ENCODE measurements around the gene FBXL13. TPM values are rescaled to one million over a fixed set of nuclear protein-coding genes. Genes with fewer than 3 reads are reported as not detected.

Gene FBXL13
- 1.1 and 7.0 TPM in 2 replicates for total RNA-seq

GRCh38 chr7:103074519-103075336, at the start of gene FBXL13, which contains the start of gene ARMC10:
Gene FBXL13, minus strand, starts transcription at chr7:103074796.
Gene ARMC10, plus strand, starts transcription at chr7:103075140. Its CDS starts 133 bp downstream, at chr7:103075273.

DNA sequence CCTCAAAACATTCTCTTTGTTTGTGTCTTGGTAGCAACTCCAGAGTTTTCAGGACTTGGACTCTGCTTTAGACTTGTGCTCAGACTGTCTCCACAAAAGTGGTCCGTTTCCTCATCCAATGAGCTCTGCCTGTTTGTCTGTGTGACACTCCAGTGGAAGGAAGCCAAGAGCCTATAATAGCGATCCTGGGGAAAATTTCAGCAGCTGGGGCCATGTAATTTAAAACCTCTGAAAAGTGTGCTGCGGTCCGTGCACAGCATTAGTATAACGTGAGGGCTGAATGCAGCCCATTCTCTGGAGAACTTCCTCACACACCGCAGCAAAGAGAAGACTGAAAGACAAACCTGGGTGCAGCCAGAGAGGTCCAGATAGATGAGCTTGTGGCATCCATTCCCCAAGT, 161.9 kb downstream of the FBXL13 start, which contains the start of gene LRRC17:
TSS of gene LRRC17 (plus strand) at position 259 of the 400 bp plus-strand sequence. CDS start 20,914 bp downstream, outside the sequence.

Small RNA genes within 50 kb of the gene (small RNA-seq; reads per million reads assigned to genes)
- not detected for gene RNU6-1136P (ENCODE audit: low replicate concordance)

Other genes with a start within 250 kb of the FBXL13 start
- gene LRRC17, start 161.8 kb downstream of the FBXL13 start, total RNA-seq = 5.7 and 49.7 TPM in 2 replicates
- 24.7 and 52.7 TPM in 2 replicates for gene ARMC10, start 344 bp upstream of the FBXL13 start, total RNA-seq
- 3.3 and 6.2 TPM in 2 replicates for gene NAPEPLD, start 74.3 kb upstream of the FBXL13 start, total RNA-seq
- gene PMPCB, start 222.6 kb upstream of the FBXL13 start, total RNA-seq = 51.5 and 71.6 TPM in 2 replicates